HCT116 (cell line): Measurements from ENCODE around the gene GPR3. TPM values are rescaled to one million over a fixed set of nuclear protein-coding genes. Genes with fewer than 3 reads are reported as not detected.

Experiments used
- ATAC-seq: fragments of 200-7000 bp; cut with Tn5 transposase; 2 replicates; pipeline ENCODE4 v1.9.1; 2020; ENCODE audit warnings: mild to moderate bottlenecking, moderate library complexity
- BruUV-seq: library from RNA; stranded (reverse); fragments of 400-500 nt; replicated peaks from 2 replicates; lab custom pipeline; 2021; lab: Mats Ljungman, UMichigan
- CTCF ChIA-PET: fragments of 300-600 bp; sonication (Branson Sonifier 250); formaldehyde crosslinking; loops from one replicate; lab custom pipeline; 2021; ENCODE audit warnings: antibody characterized with exemption; lab: Charles Lee
- POLR2A ChIA-PET: fragments of 300-600, 350-600 bp; sonication (Branson Sonifier 250); formaldehyde crosslinking; loops from one replicate; lab custom pipeline; 2021; ENCODE audit warnings: antibody characterized with exemption; lab: Charles Lee
- RAD21 ChIA-PET, 2 experiments: fragments of 300-600 bp; sonication (Branson Sonifier 250); formaldehyde crosslinking; loops; one replicate each; lab custom pipeline; 2023; ENCODE audit warnings: low total read pairs in 2 of 2; ENCODE audit not compliant: uncharacterized antibody in 2 of 2, unreplicated experiment in 2 of 2, low non-redundant PET in 1 of 2; lab: Charles Lee
- DNase-seq: peaks from one replicate; pipeline ENCODE4 v3.0.0-alpha.2; 2010; ENCODE audit warnings: low read depth, low spot score
- H2AFZ ChIP-seq: fragments of 200-600 bp; shearing (Covaris generic), sonication (generic); 2 replicates; pipeline ENCODE4 v1.6.1; 2017; ENCODE audit warnings: low read depth, mixed run types, mixed read lengths, antibody characterized with exemption, low read length; ENCODE audit not compliant: poor library complexity, severe bottlenecking
- H3K27ac ChIP-seq: 2 replicates; pipeline ENCODE4 v1.5.1; 2012; ENCODE audit warnings: low read depth, low read length
- H3K27me3 ChIP-seq: fragments of 200-600 bp; sonication (generic); 2 replicates; pipeline ENCODE4 v1.6.1; 2016; ENCODE audit warnings: mixed run types, low read length, mixed read lengths; ENCODE audit not compliant: insufficient read depth
- H3K36me3 ChIP-seq, 2 experiments: fragments of 200-500 bp in 1 of 2; fragments of 200-600 bp in 1 of 2; sonication (Bioruptor generic) in 1 of 2; sonication (generic) in 1 of 2; 2 replicates each; pipeline versions ENCODE4 v1.5.1 to v1.6.1; 2014 to 2016; ENCODE audit warnings: low read length in 2 of 2, inconsistent platforms in 1 of 2, mixed read lengths in 1 of 2, mixed run types in 1 of 2; ENCODE audit not compliant: insufficient read depth in 2 of 2, control insufficient read depth in 1 of 2
- H3K4me1 ChIP-seq, 2 experiments: fragments of 200-600 bp in 1 of 2; sonication (generic) in 1 of 2; 2 replicates each; pipeline versions ENCODE4 v1.5.1 to v1.6.1; 2012 to 2017; ENCODE audit warnings: low read length in 2 of 2, inconsistent platforms in 1 of 2, mild to moderate bottlenecking in 1 of 2, mixed read lengths in 1 of 2, mixed run types in 1 of 2, moderate library complexity in 1 of 2; ENCODE audit not compliant: insufficient read depth in 2 of 2, control insufficient read depth in 1 of 2
- H3K4me2 ChIP-seq: fragments of 200-600 bp; sonication (generic); 2 replicates; pipeline ENCODE4 v1.6.1; 2017; ENCODE audit warnings: mixed run types, low read length, mixed read lengths
- H3K4me3 ChIP-seq, 2 experiments: fragments of 200-600 bp in 1 of 2; sonication (generic) in 1 of 2; replicated peaks in 1 of 2; 2 replicates each; pipeline ENCODE4 v1.5.1; 2011 to 2016; ENCODE audit warnings: low read length in 2 of 2, control low read depth in 1 of 2, low read depth in 1 of 2, mild to moderate bottlenecking in 1 of 2, mixed read lengths in 1 of 2, mixed run types in 1 of 2
- H3K79me2 ChIP-seq: fragments of 200-600 bp; sonication (generic); 2 replicates; pipeline ENCODE4 v1.6.1; 2017; ENCODE audit warnings: mild to moderate bottlenecking, mixed run types, low read length, moderate library complexity, mixed read lengths; ENCODE audit not compliant: insufficient read depth
- H3K9ac ChIP-seq: fragments of 200-600 bp; sonication (generic); 2 replicates; pipeline ENCODE4 v1.6.1; 2016; ENCODE audit warnings: low read length, mixed read lengths
- H3K9me2 ChIP-seq: fragments of 200-600 bp; sonication (generic), shearing (Covaris generic); 2 replicates; pipeline ENCODE4 v1.6.1; 2017; ENCODE audit warnings: mixed run types, mild to moderate bottlenecking, moderate library complexity; ENCODE audit not compliant: insufficient read depth
- H3K9me3 ChIP-seq, 2 experiments: fragments of 200-500 bp in 1 of 2; fragments of 200-600 bp in 1 of 2; sonication (Bioruptor generic) in 1 of 2; sonication (generic) in 1 of 2; 2 replicates each; pipeline ENCODE4 v1.6.1; 2014 to 2017; ENCODE audit warnings: low read length in 2 of 2, mixed read lengths in 2 of 2, inconsistent platforms in 1 of 2, low read depth in 1 of 2, mild to moderate bottlenecking in 1 of 2, mixed run types in 1 of 2, moderate library complexity in 1 of 2; ENCODE audit not compliant: control insufficient read depth in 1 of 2, insufficient read depth in 1 of 2
- H4K20me1 ChIP-seq: fragments of 200-600 bp; sonication (generic), shearing (Covaris generic); 2 replicates; pipeline ENCODE4 v1.6.1; 2017; ENCODE audit warnings: mixed run types, mild to moderate bottlenecking, moderate library complexity; ENCODE audit not compliant: insufficient read depth
- CEBPB ChIP-seq: IDR thresholded peaks from 2 replicates; pipeline ENCODE4 v1.6.1; 2012; ENCODE audit warnings: low read depth
- EGR1 ChIP-seq: IDR thresholded peaks from 2 replicates; pipeline ENCODE4 v1.6.1; 2012; ENCODE audit warnings: low read depth
- ELF1 ChIP-seq: IDR thresholded peaks from 2 replicates; pipeline ENCODE4 v1.6.1; 2012; ENCODE audit warnings: low read depth, borderline replicate concordance
- EZH2 ChIP-seq: fragments of 200-600 bp; sonication (generic); IDR thresholded peaks from 2 replicates; pipeline ENCODE4 v1.6.1; 2017; ENCODE audit warnings: antibody characterized with exemption, mixed run types
- EZH2phosphoT487 ChIP-seq: fragments of 200-600 bp; IDR thresholded peaks from 2 replicates; pipeline ENCODE4 v1.6.1; 2018; ENCODE audit warnings: antibody characterized with exemption, borderline replicate concordance
- FOSL1 ChIP-seq: IDR thresholded peaks from 2 replicates; pipeline ENCODE4 v1.6.1; 2012; ENCODE audit warnings: low read depth
- JUND ChIP-seq: IDR thresholded peaks from 2 replicates; pipeline ENCODE4 v1.6.1; 2012
- MAX ChIP-seq: IDR thresholded peaks from 2 replicates; pipeline ENCODE4 v1.6.1; 2012
- POLR2A ChIP-seq: IDR thresholded peaks from 2 replicates; pipeline ENCODE4 v1.7.0; 2011; ENCODE audit warnings: borderline replicate concordance; ENCODE audit not compliant: insufficient read depth, insufficient read length; ENCODE audit errors: extremely low read depth
- SIN3A ChIP-seq: IDR thresholded peaks from 2 replicates; pipeline ENCODE4 v1.6.1; 2012; ENCODE audit warnings: low read depth
- ZFX ChIP-seq: fragments of 450-650 bp; IDR thresholded peaks from 2 replicates; pipeline ENCODE4 v1.6.1; 2017
- intact Hi-C: fragments of 100-400 bp; cut with micrococcal nuclease; formaldehyde crosslinking; loops from 2 replicates; pipeline ENCODE4 v1.10.0; 2022
- total RNA-seq: library from RNA; stranded (reverse); gene quantifications from one replicate; pipeline ENCODE4 v1.2.1, GENCODE V29; 2021; ENCODE audit not compliant: unreplicated experiment

The GPR3 gene
- total RNA-seq, 1 experiment from 2014 or later: 2.8 TPM

DNA sequence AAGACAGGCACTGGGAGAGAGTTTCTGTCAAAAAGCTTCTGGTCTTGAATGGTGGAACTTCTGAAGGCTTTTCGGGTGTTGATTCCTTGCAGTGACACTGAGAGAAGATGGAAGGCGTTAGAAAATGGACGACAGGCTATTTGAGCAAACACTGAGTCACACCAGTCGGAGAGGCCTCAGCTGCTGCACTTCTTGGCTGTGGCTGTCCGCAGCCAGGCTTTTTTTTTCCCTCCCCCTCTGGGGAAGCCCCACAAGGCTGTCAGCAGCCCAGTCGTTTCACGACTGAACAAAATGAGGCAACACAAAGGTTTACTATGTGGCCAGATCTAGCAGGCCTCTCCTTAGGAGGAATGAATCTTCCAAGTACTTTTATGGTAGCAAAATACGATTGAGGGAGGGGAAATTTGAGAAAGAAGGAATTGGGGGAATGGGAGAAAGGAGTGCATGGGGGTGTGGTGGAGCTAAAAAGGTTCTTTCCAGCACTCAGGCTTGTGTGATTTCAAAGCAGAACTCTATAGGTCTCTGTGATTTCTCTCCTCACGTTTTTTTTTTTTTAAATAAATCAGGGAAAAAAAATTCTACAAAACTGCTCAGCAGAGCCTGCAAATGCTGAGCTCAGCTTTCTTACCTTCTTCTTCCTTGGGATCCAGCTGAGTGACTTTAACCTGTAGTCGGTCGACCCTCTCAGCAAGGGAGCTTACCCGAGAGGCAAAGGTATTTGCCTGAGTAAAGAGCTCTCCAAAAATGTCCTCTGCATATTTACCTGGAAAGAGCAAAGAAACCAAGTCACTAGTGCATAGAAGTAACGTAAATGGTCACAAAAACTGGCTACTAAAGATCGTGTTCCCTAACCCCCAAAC, 26.1 kb downstream of the GPR3 start:
- TF ChIP-seq JUND (no peak), EZH2 (no peak), CEBPB (no peak), EZH2phosphoT487 (no peak), ELF1 (no peak), ZFX (no peak)
- TF ChIP-seq, all 23 proteins: peak for 0
- no peak for ATAC-seq
- BruUV-seq: no TSS peak

GRCh38 chr1:27423709-27424108, 31.3 kb downstream of the GPR3 start:
- Histone ChIP-seq H3K4me2 (no peak overlapping the region), H3K9me3 (no peaks in the 10 kb centered on the region), H3K36me3 (peaks cover 7 to 10% of the 10 kb centered on the region in 2 experiments; a peak in 3 of 4 replicates), H3K27ac (no peak overlapping the region), H4K20me1 (no peaks in the 10 kb centered on the region), H3K9ac (no peak overlapping the region), H2AFZ (no peak overlapping the region), H3K79me2 (peaks cover 50% of the 10 kb centered on the region), H3K9me2 (no peaks in the 10 kb centered on the region), H3K4me1 (no peaks in the 10 kb centered on the region), H3K27me3 (no peaks in the 10 kb centered on the region), H3K4me3 (no peak overlapping the region)
- DNase-seq (no peak), ATAC-seq (no peak)
- ChIA-PET CTCF (interaction anchor here (0.9 kb wide), 1 partner anchor 28 kb away, joined by 3 read pairs; no protein-coding TSS in a partner anchor), POLR2A (no interaction called here), RAD21 (no interaction called here)
- TF ChIP-seq POLR2A (no peak), MAX (no peak), EGR1 (no peak), FOSL1 (no peak), SIN3A (no peak)
- no TSS peak for BruUV-seq
- intact Hi-C loops: no loop called here

More for the DNA sequence above, 26.1 kb downstream of the GPR3 start:
- Histone ChIP-seq H3K9me2 (no peaks in the 10 kb centered on the region), H3K9me3 (no peaks in the 10 kb centered on the region), H3K27ac (no peak overlapping the region), H3K4me3 (no peak overlapping the region), H3K79me2 (peaks cover 26% of the 10 kb centered on the region), H3K36me3 (peaks cover 38 to 39% of the 10 kb centered on the region in 2 experiments; a peak in 3 of 4 replicates), H3K4me2 (no peak overlapping the region), H3K4me1 (no peaks in the 10 kb centered on the region), H4K20me1 (no peaks in the 10 kb centered on the region), H2AFZ (no peak overlapping the region), H3K9ac (no peak overlapping the region), H3K27me3 (no peaks in the 10 kb centered on the region)
- intact Hi-C loops: loop anchor here (5.0 kb wide), 1 partner anchor 244 kb away; no protein-coding TSS in a partner anchor
- DNase-seq: no peak
- ChIA-PET POLR2A (no interaction called here), CTCF (interaction anchor here (0.7 kb wide), 1 partner anchor 16 kb away, joined by 3 read pairs; no protein-coding TSS in a partner anchor), RAD21 (interaction anchor here in 1 of 2 experiments (0.7 kb wide), 1 partner anchor 151 kb away, joined by 4 read pairs; no protein-coding TSS in a partner anchor)
